Activated CD4-positive, alpha-beta T cell treated with anti-CD3 and anti-CD28 coated beads, Interleukin-2, amount 10 ng/mL, durations not matched to agents 24 days and 14 days (primary cell): ENCODE measurements around the gene KDM4C. TPM values are rescaled to one million over a fixed set of nuclear protein-coding genes. Genes with fewer than 3 reads are reported as not detected.
"Not testable (repeated sequence)": the region's sequence is repeated elsewhere in the genome, so short reads cannot be mapped to it uniquely, and the experiment has no call there.

Experiments
- DNase-seq: peaks from one replicate; pipeline ENCODE4 v3.0.0; 2022
- H3K27ac Mint-ChIP-seq: one replicate; pipeline ENCODE4 v1.8.0; 2022; ENCODE audit warnings: mild to moderate bottlenecking, mixed read lengths
- H3K27me3 Mint-ChIP-seq: one replicate; pipeline ENCODE4 v1.8.0; 2022; ENCODE audit warnings: mixed read lengths
- H3K36me3 Mint-ChIP-seq: one replicate; pipeline ENCODE4 v1.8.0; 2022; ENCODE audit warnings: low read depth, mild to moderate bottlenecking, mixed read lengths
- H3K4me1 Mint-ChIP-seq: one replicate; pipeline ENCODE4 v1.8.0; 2021; ENCODE audit warnings: mixed read lengths
- H3K4me3 Mint-ChIP-seq: one replicate; pipeline ENCODE4 v1.8.0; 2022; ENCODE audit warnings: mild to moderate bottlenecking, moderate library complexity, mixed read lengths
- H3K9me3 Mint-ChIP-seq: one replicate; pipeline ENCODE4 v1.8.0; 2021; ENCODE audit warnings: mixed read lengths
- intact Hi-C: fragments of 100-400 bp; cut with micrococcal nuclease; formaldehyde crosslinking; loops from one replicate; pipeline ENCODE4 v1.15.1; 2023
- total RNA-seq: library from RNA; stranded (reverse); gene quantifications from 2 replicates; pipeline ENCODE4 v1.2.3, GENCODE V29; 2022

Gene KDM4C
- total RNA-seq, 1 donor from 2014 or later: 39.8 TPM

- DNase-seq: no peak
- H3K4me1 Mint-ChIP-seq: peaks cover 12% of the 10 kb centered on the region
- H3K9me3 Mint-ChIP-seq: no peaks in the 10 kb centered on the region
- H3K4me3 Mint-ChIP-seq: no peak overlapping the region
- no peaks in the 10 kb centered on the region for H3K27me3 Mint-ChIP-seq
- no peak overlapping the region for H3K27ac Mint-ChIP-seq
- intact Hi-C loops: no loop called here
- peaks cover 10% of the 10 kb centered on the region for H3K36me3 Mint-ChIP-seq
Observed at GRCh38 chr9:6771722-6772121, 13.9 kb downstream of the KDM4C start.

GRCh38 chr9:6777213-6777902 is 19.6 kb downstream of the KDM4C start:
- no peak for DNase-seq
- no peaks in the 10 kb centered on the region for H3K27me3 Mint-ChIP-seq
- peaks cover 19% of the 10 kb centered on the region for H3K4me1 Mint-ChIP-seq
- intact Hi-C loops: no loop called here
- H3K36me3 Mint-ChIP-seq: peaks cover 14% of the 10 kb centered on the region
- no peak overlapping the region for H3K4me3 Mint-ChIP-seq
- H3K27ac Mint-ChIP-seq: no peak overlapping the region
- H3K9me3 Mint-ChIP-seq: no peaks in the 10 kb centered on the region

- intact Hi-C loops: no loop called here
- DNase-seq: no peak
- H3K9me3 Mint-ChIP-seq: no peaks in the 10 kb centered on the region
- peaks cover 36% of the 10 kb centered on the region for H3K4me1 Mint-ChIP-seq
- H3K36me3 Mint-ChIP-seq: peaks cover 13% of the 10 kb centered on the region
- no peak overlapping the region for H3K4me3 Mint-ChIP-seq
- no peaks in the 10 kb centered on the region for H3K27me3 Mint-ChIP-seq
- no peak overlapping the region for H3K27ac Mint-ChIP-seq
Observed at GRCh38 chr9:6779417-6780241, 21.9 kb downstream of the KDM4C start.

GRCh38 chr9:6780690-6781089 is 22.9 kb downstream of the KDM4C start:
- peaks cover 33% of the 10 kb centered on the region for H3K4me1 Mint-ChIP-seq
- no peak overlapping the region for H3K4me3 Mint-ChIP-seq
- intact Hi-C loops: no loop called here
- DNase-seq: no peak
- H3K36me3 Mint-ChIP-seq: peaks cover 7% of the 10 kb centered on the region
- H3K27ac Mint-ChIP-seq: no peak overlapping the region
- no peaks in the 10 kb centered on the region for H3K27me3 Mint-ChIP-seq
- H3K9me3 Mint-ChIP-seq: no peaks in the 10 kb centered on the region

GRCh38 chr9:6781476-6781875 is 23.7 kb downstream of the KDM4C start:
- Mint-ChIP-seq H3K4me1 (peaks cover 33% of the 10 kb centered on the region), H3K36me3 (peaks cover 5% of the 10 kb centered on the region), H3K4me3 (no peak overlapping the region), H3K9me3 (no peaks in the 10 kb centered on the region), H3K27ac (no peak overlapping the region), H3K27me3 (no peaks in the 10 kb centered on the region)
- no peak for DNase-seq
- intact Hi-C loops: no loop called here

GRCh38 chr9:6782345-6782744 is 24.6 kb downstream of the KDM4C start:
- Mint-ChIP-seq H3K4me1 (peaks cover 30% of the 10 kb centered on the region), H3K27ac (no peak overlapping the region), H3K27me3 (no peaks in the 10 kb centered on the region), H3K4me3 (no peak overlapping the region), H3K36me3 (peaks cover 2% of the 10 kb centered on the region), H3K9me3 (no peaks in the 10 kb centered on the region)
- no peak for DNase-seq
- intact Hi-C loops: no loop called here

- Mint-ChIP-seq H3K9me3 (no peaks in the 10 kb centered on the region), H3K27me3 (no peaks in the 10 kb centered on the region), H3K4me1 (peaks cover 32% of the 10 kb centered on the region), H3K4me3 (no peak overlapping the region), H3K27ac (no peak overlapping the region), H3K36me3 (no peaks in the 10 kb centered on the region)
- intact Hi-C loops: no loop called here
- DNase-seq: no peak
Observed at GRCh38 chr9:6782981-6783380, 25.2 kb downstream of the KDM4C start.

- no peak overlapping the region for H3K4me3 Mint-ChIP-seq
Observed at GRCh38 chr9:6783753-6784152, 26.0 kb downstream of the KDM4C start.

GRCh38 chr9:6785682-6786081 is 27.9 kb downstream of the KDM4C start:
- no peak overlapping the region for H3K4me3 Mint-ChIP-seq

More at GRCh38 chr9:6783753-6784152, 26.0 kb downstream of the KDM4C start:
- Mint-ChIP-seq H3K27me3 (no peaks in the 10 kb centered on the region), H3K27ac (peak overlapping the region; percentile 36), H3K9me3 (no peaks in the 10 kb centered on the region), H3K36me3 (peaks cover 3% of the 10 kb centered on the region), H3K4me1 (peaks cover 36% of the 10 kb centered on the region)
- intact Hi-C loops: no loop called here
- DNase-seq: no peak

GRCh38 chr9:6787793-6788161 is 30.0 kb downstream of the KDM4C start:
- Mint-ChIP-seq H3K4me3 (no peak overlapping the region), H3K27me3 (no peaks in the 10 kb centered on the region), H3K27ac (no peak overlapping the region), H3K9me3 (no peaks in the 10 kb centered on the region), H3K36me3 (peaks cover 6% of the 10 kb centered on the region), H3K4me1 (peaks cover 24% of the 10 kb centered on the region)
- intact Hi-C loops: no loop called here
- DNase-seq: no peak

More at GRCh38 chr9:6785682-6786081, 27.9 kb downstream of the KDM4C start:
- Mint-ChIP-seq H3K27me3 (no peaks in the 10 kb centered on the region), H3K27ac (no peak overlapping the region), H3K36me3 (peaks cover 3% of the 10 kb centered on the region), H3K4me1 (peaks cover 34% of the 10 kb centered on the region), H3K9me3 (no peaks in the 10 kb centered on the region)
- intact Hi-C loops: no loop called here
- no peak for DNase-seq

GRCh38 chr9:6788162-6789016 is 30.6 kb downstream of the KDM4C start:
- H3K9me3 Mint-ChIP-seq: no peaks in the 10 kb centered on the region
- H3K27me3 Mint-ChIP-seq: no peaks in the 10 kb centered on the region
- H3K27ac Mint-ChIP-seq: no peak overlapping the region

GRCh38 chr9:6789017-6789338 is 31.2 kb downstream of the KDM4C start:
- H3K4me3 Mint-ChIP-seq, H3K9me3 Mint-ChIP-seq, H3K27me3 Mint-ChIP-seq, intact Hi-C loops, DNase-seq, H3K27ac Mint-ChIP-seq: not testable (repeated sequence)
- H3K36me3 Mint-ChIP-seq: peaks cover 16% of the 10 kb centered on the region
- H3K4me1 Mint-ChIP-seq: peaks cover 13% of the 10 kb centered on the region

More at GRCh38 chr9:6788162-6789016, 30.6 kb downstream of the KDM4C start:
- no peak for DNase-seq
- H3K4me1 Mint-ChIP-seq: peaks cover 18% of the 10 kb centered on the region
- intact Hi-C loops: no loop called here
- H3K36me3 Mint-ChIP-seq: peaks cover 12% of the 10 kb centered on the region
- no peak overlapping the region for H3K4me3 Mint-ChIP-seq

GRCh38 chr9:6790866-6791265 is 33.1 kb downstream of the KDM4C start:
- intact Hi-C loops: no loop called here
- no peaks in the 10 kb centered on the region for H3K9me3 Mint-ChIP-seq
- DNase-seq: no peak
- H3K4me1 Mint-ChIP-seq: peaks cover 11% of the 10 kb centered on the region
- H3K27ac Mint-ChIP-seq: no peak overlapping the region
- H3K27me3 Mint-ChIP-seq: no peaks in the 10 kb centered on the region
- peaks cover 23% of the 10 kb centered on the region for H3K36me3 Mint-ChIP-seq
- H3K4me3 Mint-ChIP-seq: no peak overlapping the region

GRCh38 chr9:6793203-6793602 is 35.4 kb downstream of the KDM4C start:
- Mint-ChIP-seq H3K4me1 (peaks cover 6% of the 10 kb centered on the region), H3K27ac (no peak overlapping the region), H3K27me3 (no peaks in the 10 kb centered on the region), H3K4me3 (no peak overlapping the region), H3K9me3 (no peaks in the 10 kb centered on the region), H3K36me3 (peaks cover 36% of the 10 kb centered on the region)
- no peak for DNase-seq
- intact Hi-C loops: no loop called here
